GM23338 (cell line): ENCODE measurements around the gene CCL18. TPM values are rescaled to one million over a fixed set of nuclear protein-coding genes. Genes with fewer than 3 reads are reported as not detected.

ENCODE experiments used
- ATAC-seq: fragments of 200-7000 bp; cut with Tn5 transposase; 3 replicates; pipeline ENCODE4 v1.9.1; 2020
- DNase-seq: peaks from one replicate; pipeline ENCODE4 v3.0.0-alpha.2; 2015; ENCODE audit warnings: low spot score
- H2AFZ ChIP-seq: fragments of 200-600 bp; sonication (generic); 2 replicates; pipeline ENCODE4 v1.8.0; 2016; ENCODE audit warnings: antibody characterized with exemption, mild to moderate bottlenecking, moderate library complexity
- H3F3A ChIP-seq: fragments of 200-600 bp; sonication (generic); replicated peaks from 2 replicates; pipeline ENCODE4 v1.8.0; 2017; ENCODE audit warnings: antibody characterized with exemption, mixed run types, low read depth
- H3K27ac ChIP-seq: fragments of 200-600 bp; sonication (generic); 2 replicates; pipeline ENCODE4 v1.6.1; 2016; ENCODE audit warnings: low read depth
- H3K27me3 ChIP-seq: fragments of 200-600 bp; sonication (generic); 2 replicates; pipeline ENCODE4 v1.8.0; 2016; ENCODE audit warnings: mild to moderate bottlenecking, mixed run types, moderate library complexity; ENCODE audit not compliant: insufficient read depth
- H3K36me3 ChIP-seq: fragments of 200-600 bp; sonication (generic); 2 replicates; pipeline ENCODE4 v1.8.0; 2016; ENCODE audit warnings: mild to moderate bottlenecking; ENCODE audit not compliant: insufficient read depth
- H3K4me1 ChIP-seq: fragments of 200-600 bp; sonication (generic); 2 replicates; pipeline ENCODE4 v1.8.0; 2016; ENCODE audit warnings: mild to moderate bottlenecking, moderate library complexity; ENCODE audit not compliant: insufficient read depth
- H3K4me2 ChIP-seq: fragments of 200-600 bp; sonication (generic); 2 replicates; pipeline ENCODE4 v1.7.1; 2017; ENCODE audit warnings: mixed run types
- H3K4me3 ChIP-seq: fragments of 200-600 bp; sonication (generic); 2 replicates; pipeline ENCODE4 v1.6.1; 2016; ENCODE audit warnings: mixed run types
- H3K79me2 ChIP-seq: fragments of 200-600 bp; sonication (generic); replicated peaks from 2 replicates; pipeline ENCODE4 v1.8.0; 2017; ENCODE audit warnings: mild to moderate bottlenecking; ENCODE audit not compliant: insufficient read depth
- H3K9me2 ChIP-seq: fragments of 200-600 bp; sonication (generic); 2 replicates; pipeline ENCODE4 v1.8.0; 2017; ENCODE audit not compliant: insufficient read depth
- H4K20me1 ChIP-seq: fragments of 200-600 bp; sonication (generic); replicated peaks from 2 replicates; pipeline ENCODE4 v1.8.0; 2017; ENCODE audit warnings: mild to moderate bottlenecking; ENCODE audit not compliant: insufficient read depth
- H3K27ac Mint-ChIP-seq: 2 replicates; pipeline ENCODE4 v1.8.0; 2020; ENCODE audit warnings: inconsistent platforms, mild to moderate bottlenecking, moderate library complexity, mixed read lengths
- H3K27me3 Mint-ChIP-seq: 3 replicates; pipeline ENCODE4 v1.8.0; 2022; ENCODE audit warnings: low read depth, mild to moderate bottlenecking, moderate library complexity, mixed read lengths, inconsistent platforms; ENCODE audit not compliant: insufficient read depth, poor library complexity
- H3K36me3 Mint-ChIP-seq: 3 replicates; pipeline ENCODE4 v1.8.0; 2021; ENCODE audit warnings: low read depth, mild to moderate bottlenecking, inconsistent platforms, moderate library complexity, mixed read lengths
- H3K4me1 Mint-ChIP-seq: 3 replicates; pipeline ENCODE4 v1.8.0; 2020; ENCODE audit warnings: mild to moderate bottlenecking, inconsistent platforms, mixed read lengths
- H3K4me3 Mint-ChIP-seq: 3 replicates; pipeline ENCODE4 v1.8.0; 2021; ENCODE audit warnings: moderate library complexity, mild to moderate bottlenecking, inconsistent platforms, mixed read lengths
- H3K9me3 Mint-ChIP-seq: 3 replicates; pipeline ENCODE4 v1.8.0; 2020; ENCODE audit warnings: moderate library complexity, mild to moderate bottlenecking, inconsistent platforms, mixed read lengths
- EZH2 ChIP-seq: fragments of 200-600 bp; sonication (generic); IDR thresholded peaks from one replicate; pipeline ENCODE4 v1.8.0; 2017; ENCODE audit warnings: antibody characterized with exemption, mild to moderate bottlenecking, low read depth; ENCODE audit not compliant: unreplicated experiment
- EZH2phosphoT487 ChIP-seq: fragments of 200-600 bp; sonication (generic); IDR thresholded peaks from one replicate; pipeline ENCODE4 v1.8.1; 2018; ENCODE audit warnings: antibody characterized with exemption; ENCODE audit not compliant: unreplicated experiment
- JUNB ChIP-seq: IDR thresholded peaks from one replicate; pipeline ENCODE4 v1.6.1; 2016; ENCODE audit warnings: antibody characterized with exemption; ENCODE audit not compliant: unreplicated experiment
- POLR2AphosphoS5 ChIP-seq: IDR thresholded peaks from 2 replicates; pipeline ENCODE4 v1.6.1; 2016; ENCODE audit warnings: antibody characterized with exemption, low read depth
- STAT1 ChIP-seq: IDR thresholded peaks from one replicate; pipeline ENCODE4 v1.6.1; 2016; ENCODE audit warnings: antibody characterized with exemption; ENCODE audit not compliant: unreplicated experiment
- ZNF114 ChIP-seq: fragments of 250-450 bp; sonication (Bioruptor Pico); IDR thresholded peaks from 2 replicates; pipeline ENCODE4 v1.5.0; 2020; ENCODE audit warnings: mild to moderate bottlenecking, moderate library complexity
- ZNF331 ChIP-seq: fragments of 250-450 bp; sonication (Bioruptor Pico); IDR thresholded peaks from 2 replicates; pipeline ENCODE4 v1.5.0; 2020; ENCODE audit warnings: low read depth, mild to moderate bottlenecking, moderate library complexity
- polyA plus RNA-seq: library from polyadenylated mRNA; unstranded; fragments of >200 nt; fragmentation: Nextera tagmentation; extraction: Ambion mirVana; gene quantifications from 2 replicates; pipeline ENCODE4 v1.2.1, GENCODE V29; 2016
- total RNA-seq: library from RNA; depleted of rRNA; stranded (reverse); fragments of >200 nt; shearing (Covaris generic); gene quantifications from 2 replicates; pipeline ENCODE4 v1.2.3, GENCODE V29; 2014
- TF ChIP-seq, protein P1 (sequence below): fragments of 250-450 bp; sonication (Bioruptor Pico); IDR thresholded peaks from 2 replicates; pipeline ENCODE4 v1.5.0; 2020; ENCODE audit warnings: mild to moderate bottlenecking, moderate library complexity
- TF ChIP-seq, protein P2 (sequence below), 2 experiments: fragments of 200-600 bp in 1 of 2; sonication (generic) in 1 of 2; conservative IDR thresholded peaks; 2 replicates each; pipeline versions ENCODE4 v1.5.1 to v1.6.1; 2016 to 2017; ENCODE audit warnings: antibody characterized with exemption in 2 of 2, low read depth in 2 of 2, mild to moderate bottlenecking in 2 of 2, moderate library complexity in 1 of 2
- TF ChIP-seq, protein P3 (sequence below): IDR thresholded peaks from 2 replicates; pipeline ENCODE4 v1.6.1; 2016; ENCODE audit warnings: antibody characterized with exemption

Gene CCL18
- total and polyA plus RNA-seq, 2 experiments from 2014 or later: not detected

DNA sequence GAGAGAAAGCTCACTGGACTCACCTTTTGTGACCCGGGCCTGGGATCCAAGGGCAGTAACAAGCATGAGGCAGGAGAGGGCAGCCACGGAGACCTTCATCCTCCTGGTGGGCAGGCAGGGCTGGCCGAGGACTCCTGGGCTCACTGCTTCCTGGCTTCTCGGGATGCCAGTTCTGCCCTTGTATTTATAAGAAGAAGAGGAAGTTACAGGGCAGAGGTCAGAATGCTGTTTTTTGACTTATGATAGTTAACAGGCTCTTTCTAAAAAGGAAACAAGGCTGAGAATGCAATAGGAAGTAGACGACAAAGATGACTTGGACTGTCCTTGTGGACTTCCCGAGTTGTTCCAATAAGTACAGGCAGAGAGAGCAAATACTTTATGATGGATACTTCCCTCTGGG is 46.3 kb upstream of the CCL18 start, which contains the start of gene CCL23:
TSS of gene CCL23 (minus strand) at position 174 of the 400 bp plus-strand sequence. CDS start at position 99, 75 bp downstream.
- no peaks in the 10 kb centered on the region for H3K27me3 ChIP-seq
- H3F3A ChIP-seq: no peaks in the 10 kb centered on the region
- no peak within 1 kb of the TSS for H2AFZ ChIP-seq
- Mint-ChIP-seq H3K27ac (no peak within 1 kb of the TSS), H3K9me3 (peaks cover 14% of the 10 kb centered on the region), H3K4me1 (no peaks in the 10 kb centered on the region), H3K36me3 (no peaks in the 10 kb centered on the region; the same call in 2 of the 3 replicates), H3K27me3 (peaks cover 11% of the 10 kb centered on the region), H3K4me3 (no peak within 1 kb of the TSS)
- TF ChIP-seq EZH2phosphoT487 (no peak), ZNF331 (CRISPR knock-in tag) (no peak), EZH2 (no peak), STAT1 (no peak), JUNB (no peak), POLR2AphosphoS5 (no peak), ZNF114 (CRISPR knock-in tag) (no peak)
- TF ChIP-seq, protein P1, sequence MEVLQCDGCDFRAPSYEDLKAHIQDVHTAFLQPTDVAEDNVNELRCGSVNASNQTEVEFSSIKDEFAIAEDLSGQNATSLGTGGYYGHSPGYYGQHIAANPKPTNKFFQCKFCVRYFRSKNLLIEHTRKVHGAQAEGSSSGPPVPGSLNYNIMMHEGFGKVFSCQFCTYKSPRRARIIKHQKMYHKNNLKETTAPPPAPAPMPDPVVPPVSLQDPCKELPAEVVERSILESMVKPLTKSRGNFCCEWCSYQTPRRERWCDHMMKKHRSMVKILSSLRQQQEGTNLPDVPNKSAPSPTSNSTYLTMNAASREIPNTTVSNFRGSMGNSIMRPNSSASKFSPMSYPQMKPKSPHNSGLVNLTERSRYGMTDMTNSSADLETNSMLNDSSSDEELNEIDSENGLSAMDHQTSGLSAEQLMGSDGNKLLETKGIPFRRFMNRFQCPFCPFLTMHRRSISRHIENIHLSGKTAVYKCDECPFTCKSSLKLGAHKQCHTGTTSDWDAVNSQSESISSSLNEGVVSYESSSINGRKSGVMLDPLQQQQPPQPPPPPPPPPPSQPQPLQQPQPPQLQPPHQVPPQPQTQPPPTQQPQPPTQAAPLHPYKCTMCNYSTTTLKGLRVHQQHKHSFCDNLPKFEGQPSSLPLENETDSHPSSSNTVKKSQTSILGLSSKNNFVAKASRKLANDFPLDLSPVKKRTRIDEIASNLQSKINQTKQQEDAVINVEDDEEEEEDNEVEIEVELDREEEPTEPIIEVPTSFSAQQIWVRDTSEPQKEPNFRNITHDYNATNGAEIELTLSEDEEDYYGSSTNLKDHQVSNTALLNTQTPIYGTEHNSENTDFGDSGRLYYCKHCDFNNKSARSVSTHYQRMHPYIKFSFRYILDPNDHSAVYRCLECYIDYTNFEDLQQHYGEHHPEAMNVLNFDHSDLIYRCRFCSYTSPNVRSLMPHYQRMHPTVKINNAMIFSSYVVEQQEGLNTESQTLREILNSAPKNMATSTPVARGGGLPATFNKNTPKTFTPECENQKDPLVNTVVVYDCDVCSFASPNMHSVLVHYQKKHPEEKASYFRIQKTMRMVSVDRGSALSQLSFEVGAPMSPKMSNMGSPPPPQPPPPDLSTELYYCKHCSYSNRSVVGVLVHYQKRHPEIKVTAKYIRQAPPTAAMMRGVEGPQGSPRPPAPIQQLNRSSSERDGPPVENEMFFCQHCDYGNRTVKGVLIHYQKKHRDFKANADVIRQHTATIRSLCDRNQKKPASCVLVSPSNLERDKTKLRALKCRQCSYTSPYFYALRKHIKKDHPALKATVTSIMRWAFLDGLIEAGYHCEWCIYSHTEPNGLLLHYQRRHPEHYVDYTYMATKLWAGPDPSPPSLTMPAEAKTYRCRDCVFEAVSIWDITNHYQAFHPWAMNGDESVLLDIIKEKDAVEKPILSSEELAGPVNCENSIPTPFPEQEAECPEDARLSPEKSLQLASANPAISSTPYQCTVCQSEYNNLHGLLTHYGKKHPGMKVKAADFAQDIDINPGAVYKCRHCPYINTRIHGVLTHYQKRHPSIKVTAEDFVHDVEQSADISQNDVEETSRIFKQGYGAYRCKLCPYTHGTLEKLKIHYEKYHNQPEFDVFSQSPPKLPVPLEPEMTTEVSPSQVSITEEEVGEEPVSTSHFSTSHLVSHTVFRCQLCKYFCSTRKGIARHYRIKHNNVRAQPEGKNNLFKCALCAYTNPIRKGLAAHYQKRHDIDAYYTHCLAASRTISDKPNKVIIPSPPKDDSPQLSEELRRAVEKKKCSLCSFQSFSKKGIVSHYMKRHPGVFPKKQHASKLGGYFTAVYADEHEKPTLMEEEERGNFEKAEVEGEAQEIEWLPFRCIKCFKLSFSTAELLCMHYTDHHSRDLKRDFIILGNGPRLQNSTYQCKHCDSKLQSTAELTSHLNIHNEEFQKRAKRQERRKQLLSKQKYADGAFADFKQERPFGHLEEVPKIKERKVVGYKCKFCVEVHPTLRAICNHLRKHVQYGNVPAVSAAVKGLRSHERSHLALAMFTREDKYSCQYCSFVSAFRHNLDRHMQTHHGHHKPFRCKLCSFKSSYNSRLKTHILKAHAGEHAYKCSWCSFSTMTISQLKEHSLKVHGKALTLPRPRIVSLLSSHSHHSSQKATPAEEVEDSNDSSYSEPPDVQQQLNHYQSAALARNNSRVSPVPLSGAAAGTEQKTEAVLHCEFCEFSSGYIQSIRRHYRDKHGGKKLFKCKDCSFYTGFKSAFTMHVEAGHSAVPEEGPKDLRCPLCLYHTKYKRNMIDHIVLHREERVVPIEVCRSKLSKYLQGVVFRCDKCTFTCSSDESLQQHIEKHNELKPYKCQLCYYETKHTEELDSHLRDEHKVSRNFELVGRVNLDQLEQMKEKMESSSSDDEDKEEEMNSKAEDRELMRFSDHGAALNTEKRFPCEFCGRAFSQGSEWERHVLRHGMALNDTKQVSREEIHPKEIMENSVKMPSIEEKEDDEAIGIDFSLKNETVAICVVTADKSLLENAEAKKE (CRISPR knock-in tag): no peak
- TF ChIP-seq, protein P2, sequence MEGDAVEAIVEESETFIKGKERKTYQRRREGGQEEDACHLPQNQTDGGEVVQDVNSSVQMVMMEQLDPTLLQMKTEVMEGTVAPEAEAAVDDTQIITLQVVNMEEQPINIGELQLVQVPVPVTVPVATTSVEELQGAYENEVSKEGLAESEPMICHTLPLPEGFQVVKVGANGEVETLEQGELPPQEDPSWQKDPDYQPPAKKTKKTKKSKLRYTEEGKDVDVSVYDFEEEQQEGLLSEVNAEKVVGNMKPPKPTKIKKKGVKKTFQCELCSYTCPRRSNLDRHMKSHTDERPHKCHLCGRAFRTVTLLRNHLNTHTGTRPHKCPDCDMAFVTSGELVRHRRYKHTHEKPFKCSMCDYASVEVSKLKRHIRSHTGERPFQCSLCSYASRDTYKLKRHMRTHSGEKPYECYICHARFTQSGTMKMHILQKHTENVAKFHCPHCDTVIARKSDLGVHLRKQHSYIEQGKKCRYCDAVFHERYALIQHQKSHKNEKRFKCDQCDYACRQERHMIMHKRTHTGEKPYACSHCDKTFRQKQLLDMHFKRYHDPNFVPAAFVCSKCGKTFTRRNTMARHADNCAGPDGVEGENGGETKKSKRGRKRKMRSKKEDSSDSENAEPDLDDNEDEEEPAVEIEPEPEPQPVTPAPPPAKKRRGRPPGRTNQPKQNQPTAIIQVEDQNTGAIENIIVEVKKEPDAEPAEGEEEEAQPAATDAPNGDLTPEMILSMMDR (conservative IDR thresholded peaks at IDR 0.05; ENCODE audit: low read depth in 2 of 2): no peak
- TF ChIP-seq, protein P3, sequence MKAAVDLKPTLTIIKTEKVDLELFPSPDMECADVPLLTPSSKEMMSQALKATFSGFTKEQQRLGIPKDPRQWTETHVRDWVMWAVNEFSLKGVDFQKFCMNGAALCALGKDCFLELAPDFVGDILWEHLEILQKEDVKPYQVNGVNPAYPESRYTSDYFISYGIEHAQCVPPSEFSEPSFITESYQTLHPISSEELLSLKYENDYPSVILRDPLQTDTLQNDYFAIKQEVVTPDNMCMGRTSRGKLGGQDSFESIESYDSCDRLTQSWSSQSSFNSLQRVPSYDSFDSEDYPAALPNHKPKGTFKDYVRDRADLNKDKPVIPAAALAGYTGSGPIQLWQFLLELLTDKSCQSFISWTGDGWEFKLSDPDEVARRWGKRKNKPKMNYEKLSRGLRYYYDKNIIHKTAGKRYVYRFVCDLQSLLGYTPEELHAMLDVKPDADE: no peak
- no peak within 1 kb of the TSS for H3K4me2 ChIP-seq
- no peaks in the 10 kb centered on the region for H3K4me1 ChIP-seq
- DNase-seq (no peak), ATAC-seq (no peak)
- no peaks in the 10 kb centered on the region for H3K79me2 ChIP-seq
- H3K4me3 ChIP-seq: no peak within 1 kb of the TSS
- no peak within 1 kb of the TSS for H3K27ac ChIP-seq
- no peaks in the 10 kb centered on the region for H3K36me3 ChIP-seq
- no peaks in the 10 kb centered on the region for H3K9me2 ChIP-seq
- no peaks in the 10 kb centered on the region for H4K20me1 ChIP-seq
